CD14-positive monocyte (primary cell): Measurements from ENCODE around the gene ABAT. TPM values are rescaled to one million over a fixed set of nuclear protein-coding genes. Genes with fewer than 3 reads are reported as not detected.
A peak's percentile ranks its signal among the peaks of the same experiment; 100 is the strongest.

Experiments used
- DNase-seq, 3 donors: peaks; one replicate each; pipeline ENCODE4 v3.0.0-alpha.2; 2011 to 2022
- H2AFZ ChIP-seq: 2 replicates; pipeline ENCODE4 v1.6.0; 2012; ENCODE audit warnings: mild to moderate bottlenecking, low read depth, low read length, inconsistent platforms; ENCODE audit not compliant: insufficient read depth, poor library complexity, severe bottlenecking
- H3K27ac ChIP-seq, 2 donors: 1 replicate in 1 of 2; 2 replicates in 1 of 2; pipeline ENCODE4 v1.5.1; 2012 to 2013; ENCODE audit warnings: low read length in 2 of 2, control low read depth in 1 of 2, inconsistent platforms in 1 of 2, low read depth in 1 of 2, mild to moderate bottlenecking in 1 of 2
- H3K27me3 ChIP-seq, 2 donors: one replicate each; pipeline versions ENCODE4 v1.6.0 to v1.6.1; 2011 to 2013; ENCODE audit warnings: low read length in 2 of 2; ENCODE audit not compliant: control insufficient read depth in 2 of 2, insufficient read depth in 2 of 2
- H3K36me3 ChIP-seq, 2 donors: replicated peaks in 1 of 2; 1 replicate in 1 of 2; 2 replicates in 1 of 2; pipeline versions ENCODE4 v1.5.1 to v1.6.1; 2012 to 2013; ENCODE audit warnings: low read length in 2 of 2, control low read depth in 1 of 2, inconsistent platforms in 1 of 2, mild to moderate bottlenecking in 1 of 2; ENCODE audit not compliant: insufficient read depth in 2 of 2, control insufficient read depth in 1 of 2
- H3K4me1 ChIP-seq, 2 donors: 1 replicate in 1 of 2; 2 replicates in 1 of 2; pipeline versions ENCODE4 v1.5.1 to v1.6.1; 2012 to 2013; ENCODE audit warnings: low read length in 2 of 2, control low read depth in 1 of 2, inconsistent platforms in 1 of 2, mild to moderate bottlenecking in 1 of 2, moderate library complexity in 1 of 2; ENCODE audit not compliant: insufficient read depth in 2 of 2, control insufficient read depth in 1 of 2
- H3K4me2 ChIP-seq: replicated peaks from 2 replicates; pipeline ENCODE3; 2012; ENCODE audit warnings: low read length, moderate library complexity, mild to moderate bottlenecking; ENCODE audit not compliant: poor library complexity, severe bottlenecking; ENCODE audit errors: extremely low read depth
- H3K4me3 ChIP-seq, 3 experiments: fragments of 200-600 bp in 1 of 3; sonication (generic) in 1 of 3; replicated peaks in 1 of 3; 1 replicate in 2 of 3; 2 replicates in 1 of 3; pipeline ENCODE4 v1.5.1; 2011 to 2013; ENCODE audit warnings: low read length in 3 of 3, mild to moderate bottlenecking in 3 of 3, control low read depth in 2 of 3, low read depth in 2 of 3, inconsistent platforms in 1 of 3, moderate library complexity in 1 of 3
- H3K79me2 ChIP-seq: 2 replicates; pipeline ENCODE4 v1.6.0; 2012; ENCODE audit warnings: mild to moderate bottlenecking, control low read depth, inconsistent platforms, low read length, moderate library complexity; ENCODE audit not compliant: insufficient read depth
- H3K9ac ChIP-seq: 2 replicates; pipeline ENCODE4 v1.6.0; 2017; ENCODE audit warnings: low read length, mild to moderate bottlenecking; ENCODE audit not compliant: insufficient read depth, poor library complexity, severe bottlenecking
- H3K9me3 ChIP-seq, 2 donors: replicated peaks in 1 of 2; 1 replicate in 1 of 2; 2 replicates in 1 of 2; pipeline versions ENCODE4 v1.5.1 to v1.6.1; 2012 to 2013; ENCODE audit warnings: low read length in 2 of 2, control low read depth in 1 of 2; ENCODE audit not compliant: control insufficient read depth in 1 of 2, insufficient read depth in 1 of 2
- H4K20me1 ChIP-seq: 2 replicates; pipeline ENCODE4 v1.6.0; 2012; ENCODE audit warnings: mild to moderate bottlenecking, low read length, control low read depth, moderate library complexity; ENCODE audit not compliant: insufficient read depth
- H3K27ac Mint-ChIP-seq, 7 donors: one replicate each; pipeline ENCODE4 v1.8.0; 2020; ENCODE audit warnings: mild to moderate bottlenecking in 7 of 7, mixed read lengths in 7 of 7, moderate library complexity in 6 of 7, inconsistent platforms in 2 of 7
- H3K27me3 Mint-ChIP-seq, 3 donors: one replicate each; pipeline ENCODE4 v1.8.0; 2021 to 2022; ENCODE audit warnings: low read depth in 3 of 3, mild to moderate bottlenecking in 3 of 3, mixed read lengths in 3 of 3, moderate library complexity in 3 of 3, inconsistent platforms in 1 of 3
- H3K36me3 Mint-ChIP-seq, 2 donors: one replicate each; pipeline ENCODE4 v1.8.0; 2020; ENCODE audit warnings: mixed read lengths in 2 of 2, inconsistent platforms in 1 of 2, mild to moderate bottlenecking in 1 of 2
- H3K4me1 Mint-ChIP-seq: one replicate; pipeline ENCODE4 v1.8.0; 2020; ENCODE audit warnings: mild to moderate bottlenecking, mixed read lengths
- H3K4me3 Mint-ChIP-seq, 2 donors: one replicate each; pipeline ENCODE4 v1.8.0; 2020; ENCODE audit warnings: mild to moderate bottlenecking in 2 of 2, mixed read lengths in 2 of 2, moderate library complexity in 1 of 2
- H3K9me3 Mint-ChIP-seq, 7 donors: one replicate each; pipeline ENCODE4 v1.8.0; 2020 to 2022; ENCODE audit warnings: mixed read lengths in 7 of 7, mild to moderate bottlenecking in 6 of 7, moderate library complexity in 6 of 7, inconsistent platforms in 2 of 7
- CTCF ChIP-seq: fragments of 200-600 bp; IDR thresholded peaks from one replicate; pipeline ENCODE4 v1.8.0; 2022; ENCODE audit warnings: antibody characterized with exemption, mild to moderate bottlenecking
- WGBS: methylation state at CpG from one replicate; pipeline ENCODE4 v1.1.5; 2013; ENCODE audit warnings: missing lambda C conversion rate; ENCODE audit not compliant: insufficient coverage; 5-methylcytosine and 5-hydroxymethylcytosine counted together
- intact Hi-C, 2 donors: fragments of 100-400 bp; cut with micrococcal nuclease; formaldehyde crosslinking; loops; one replicate each; pipeline versions ENCODE4 v1.15.0 to v1.15.1; 2023
- polyA plus RNA-seq, 3 donors: library from polyadenylated mRNA; depleted of rRNA in 1 of 3; unstranded in 2 of 3; stranded (reverse) in 1 of 3; fragments of 300-500 nt in 2 of 3; fragments of >200 nt in 1 of 3; fragmentation: Illumina TruSeq in 2 of 3; gene quantifications; 1 replicate in 2 of 3; 2 replicates in 1 of 3; pipeline ENCODE4 v1.2.3, GENCODE V29; 2012 to 2021

Gene ABAT
- polyA plus RNA-seq, 3 donors, result 4.9 to 11.8 (median 8.7) TPM

- WGBS, result 97% methylated on average over 8 of the region's 9 CpGs
- Mint-ChIP-seq H3K27ac (peak overlapping the region; percentile 100), H3K27me3 (no peaks in the 10 kb centered on the region), H3K4me1 (peaks cover 40% of the 10 kb centered on the region), H3K36me3 (peaks cover 68 to 82% of the 10 kb centered on the region in 2 donors), H3K9me3 (peaks cover 0 to 5% (median 0%) of the 10 kb centered on the region in 7 donors), H3K4me3 (peak overlapping the region in 1 of 2 donors; percentile 20)
- Histone ChIP-seq H4K20me1 (no peaks in the 10 kb centered on the region), H3K79me2 (peaks cover 34% of the 10 kb centered on the region), H2AFZ (no peak overlapping the region), H3K36me3 (peaks cover 57 to 71% of the 10 kb centered on the region in 2 donors), H3K9ac (peak overlapping the region; percentile 75), H3K4me1 (peaks cover 28 to 41% of the 10 kb centered on the region in 2 donors), H3K4me3 (no peak overlapping the region), H3K9me3 (no peaks in the 10 kb centered on the region), H3K4me2 (no peak overlapping the region), H3K27ac (peak overlapping the region; percentile 91 to 98), H3K27me3 (no peaks in the 10 kb centered on the region)
- intact Hi-C loops, result loop anchor here (5.0 to 10.0 kb wide), 5 partner anchors 41 to 483 kb away; partner anchors contain the start of genes ABAT (in 1 of the 2), LITAFD (in 1 of the 2), PMM2 (in 1 of the 2) and TMEM186 (in 1 of the 2)
- TF ChIP-seq CTCF, result no peak
- no peak for DNase-seq
Measured at GRCh38 chr16:8631373-8631772, 43.0 kb upstream of the ABAT start.

- peak overlapping the region in 1 of 3 experiments; percentile 1 for H3K4me3 ChIP-seq
- peaks cover 32% of the 10 kb centered on the region for H3K79me2 ChIP-seq
- H3K36me3 ChIP-seq, result peaks cover 61 to 71% of the 10 kb centered on the region in 2 donors
- no peak for TF ChIP-seq CTCF
- H3K36me3 Mint-ChIP-seq, result peaks cover 70 to 82% of the 10 kb centered on the region in 2 donors
- peak overlapping the region; percentile 29 for H3K4me2 ChIP-seq
- H3K4me1 ChIP-seq, result peaks cover 28 to 41% of the 10 kb centered on the region in 2 donors
- H3K9ac ChIP-seq, result peak overlapping the region; percentile 75
- intact Hi-C loops, result loop anchor here (5.0 to 10.0 kb wide), 5 partner anchors 40 to 483 kb away; partner anchors contain the start of genes ABAT (in 1 of the 2), LITAFD (in 1 of the 2), PMM2 (in 1 of the 2) and TMEM186 (in 1 of the 2)
- no peak overlapping the region for H2AFZ ChIP-seq
- H3K4me1 Mint-ChIP-seq, result peaks cover 40% of the 10 kb centered on the region
- peak overlapping the region; percentile 91 to 98 for H3K27ac ChIP-seq
- no peaks in the 10 kb centered on the region for H3K9me3 ChIP-seq
- no peaks in the 10 kb centered on the region for H3K27me3 ChIP-seq
- peak overlapping the region in 1 of 2 donors; percentile 57 for H3K4me3 Mint-ChIP-seq
- peak; percentile 35 to 63 (median 37) for DNase-seq
- no peaks in the 10 kb centered on the region for H4K20me1 ChIP-seq
- peak overlapping the region; percentile 100 for H3K27ac Mint-ChIP-seq
- peaks cover 0 to 5% (median 0%) of the 10 kb centered on the region in 7 donors for H3K9me3 Mint-ChIP-seq
- 82% methylated on average over 10 of the region's 15 CpGs for WGBS
- no peaks in the 10 kb centered on the region for H3K27me3 Mint-ChIP-seq
Measured at GRCh38 chr16:8631818-8632465, 42.5 kb upstream of the ABAT start.
